NB4 (cell line): ENCODE results near the gene TEX2.

Source experiments
- DNase-seq: peaks from one replicate; pipeline ENCODE4 v3.0.0; 2010; ENCODE audit warnings: low read depth
- H3K4me3 ChIP-seq: one replicate; pipeline ENCODE4 v1.5.1; 2011; ENCODE audit warnings: mild to moderate bottlenecking, low read depth, low read length, moderate library complexity
- MAX ChIP-seq: IDR thresholded peaks from 2 replicates; pipeline ENCODE4 v1.6.1; 2011; ENCODE audit warnings: low read depth, low read length
- MYC ChIP-seq: IDR thresholded peaks from 2 replicates; pipeline ENCODE4 v1.6.1; 2011; ENCODE audit warnings: low read depth, low read length
- POLR2A ChIP-seq: IDR thresholded peaks from 2 replicates; pipeline ENCODE4 v1.6.1; 2011; ENCODE audit warnings: mild to moderate bottlenecking; ENCODE audit not compliant: insufficient read length; ENCODE audit errors: extremely low read depth
- TF ChIP-seq, protein P1 (sequence below): IDR thresholded peaks from one replicate; pipeline ENCODE4 v1.5.1; 2012; ENCODE audit warnings: low read depth, low read length

The TEX2 gene

GRCh38 chr17:64256913-64257807 lies 5.9 kb downstream of the TEX2 start:
- no peak for TF ChIP-seq MYC
- no peak overlapping the region for H3K4me3 ChIP-seq
- DNase-seq = no peak

GRCh38 chr17:64255764-64256163 lies 7.3 kb downstream of the TEX2 start:
- no peak overlapping the region for H3K4me3 ChIP-seq
- no peak for DNase-seq
- no peak for TF ChIP-seq MYC

GRCh38 chr17:64254755-64255154 lies 8.3 kb downstream of the TEX2 start:
- TF ChIP-seq, protein P1, sequence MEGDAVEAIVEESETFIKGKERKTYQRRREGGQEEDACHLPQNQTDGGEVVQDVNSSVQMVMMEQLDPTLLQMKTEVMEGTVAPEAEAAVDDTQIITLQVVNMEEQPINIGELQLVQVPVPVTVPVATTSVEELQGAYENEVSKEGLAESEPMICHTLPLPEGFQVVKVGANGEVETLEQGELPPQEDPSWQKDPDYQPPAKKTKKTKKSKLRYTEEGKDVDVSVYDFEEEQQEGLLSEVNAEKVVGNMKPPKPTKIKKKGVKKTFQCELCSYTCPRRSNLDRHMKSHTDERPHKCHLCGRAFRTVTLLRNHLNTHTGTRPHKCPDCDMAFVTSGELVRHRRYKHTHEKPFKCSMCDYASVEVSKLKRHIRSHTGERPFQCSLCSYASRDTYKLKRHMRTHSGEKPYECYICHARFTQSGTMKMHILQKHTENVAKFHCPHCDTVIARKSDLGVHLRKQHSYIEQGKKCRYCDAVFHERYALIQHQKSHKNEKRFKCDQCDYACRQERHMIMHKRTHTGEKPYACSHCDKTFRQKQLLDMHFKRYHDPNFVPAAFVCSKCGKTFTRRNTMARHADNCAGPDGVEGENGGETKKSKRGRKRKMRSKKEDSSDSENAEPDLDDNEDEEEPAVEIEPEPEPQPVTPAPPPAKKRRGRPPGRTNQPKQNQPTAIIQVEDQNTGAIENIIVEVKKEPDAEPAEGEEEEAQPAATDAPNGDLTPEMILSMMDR = no peak
- no peak for TF ChIP-seq POLR2A
- no peak for TF ChIP-seq MAX
- TF ChIP-seq MYC = no peak
- H3K4me3 ChIP-seq = no peak overlapping the region
- no peak for DNase-seq

DNA sequence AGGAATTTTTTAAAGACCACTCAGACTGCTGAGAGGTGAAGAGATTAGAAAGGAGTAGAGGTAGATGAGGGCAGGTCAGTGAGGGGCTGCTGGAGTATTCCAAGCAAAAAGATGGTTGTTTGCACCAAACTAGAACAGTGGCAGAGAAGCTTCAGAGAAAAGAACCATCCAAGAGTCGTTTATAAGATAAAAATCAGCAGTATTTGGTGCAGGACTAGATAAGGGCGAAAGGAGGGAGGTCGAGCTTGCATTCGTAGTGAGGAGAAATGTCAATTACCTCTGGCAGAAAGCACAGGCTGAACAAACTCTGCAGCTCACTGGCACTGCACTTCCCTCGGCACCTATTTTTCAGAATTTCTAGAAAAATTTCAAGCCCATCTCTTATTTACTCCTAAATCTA lies 9.6 kb downstream of the TEX2 start:
- TF ChIP-seq MYC (no peak), MAX (no peak), POLR2A (no peak)
- TF ChIP-seq, protein P1 = no peak
- H3K4me3 ChIP-seq = no peak overlapping the region
- no peak for DNase-seq

- no peak overlapping the region for H3K4me3 ChIP-seq
- no peak for DNase-seq
- TF ChIP-seq, protein P1 = no peak
- TF ChIP-seq MAX = no peak
- TF ChIP-seq POLR2A = no peak
- no peak for TF ChIP-seq MYC
Measured at GRCh38 chr17:64252831-64253230, 10.2 kb downstream of the TEX2 start.

- no peak for DNase-seq
- TF ChIP-seq MYC (no peak), POLR2A (no peak), MAX (no peak)
- TF ChIP-seq, protein P1 = no peak
- H3K4me3 ChIP-seq = no peak overlapping the region
Measured at GRCh38 chr17:64250233-64250835, 12.7 kb downstream of the TEX2 start.
